HG02970 (cell line): ENCODE results near the gene HTR3B.
"Not testable (repeated sequence)": the region's sequence is repeated elsewhere in the genome, so short reads cannot be mapped to it uniquely, and the experiment has no call there.

ENCODE experiments used
- ATAC-seq: cut with Tn5 transposase; IDR thresholded peaks from one replicate; pipeline ENCODE4 v1.9.1; 2021; ENCODE audit warnings: mild to moderate bottlenecking, moderate library complexity, moderate number of reproducible peaks; ENCODE audit not compliant: unreplicated experiment, low FRiP score

The HTR3B gene

DNA sequence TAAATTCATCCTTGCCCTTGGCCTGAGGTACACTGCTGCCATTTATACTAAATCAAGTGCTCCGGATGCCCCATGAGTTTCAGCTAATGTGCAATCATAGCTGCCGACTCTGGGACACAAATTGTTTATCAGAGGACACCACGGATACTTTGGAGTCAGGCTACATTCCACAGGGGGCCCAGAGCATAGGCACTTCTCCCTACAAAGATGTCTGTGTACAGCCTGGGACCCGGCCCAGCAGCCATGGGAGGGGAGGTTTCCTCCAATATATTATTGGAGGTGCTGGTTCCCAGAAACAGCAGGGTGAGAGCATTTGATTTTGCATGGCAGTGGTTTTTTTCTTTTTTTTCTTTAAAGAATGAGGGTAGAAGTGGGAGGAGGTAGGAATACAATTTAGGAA lies 31.3 kb downstream of the HTR3B start:
- ATAC-seq: no peak

DNA sequence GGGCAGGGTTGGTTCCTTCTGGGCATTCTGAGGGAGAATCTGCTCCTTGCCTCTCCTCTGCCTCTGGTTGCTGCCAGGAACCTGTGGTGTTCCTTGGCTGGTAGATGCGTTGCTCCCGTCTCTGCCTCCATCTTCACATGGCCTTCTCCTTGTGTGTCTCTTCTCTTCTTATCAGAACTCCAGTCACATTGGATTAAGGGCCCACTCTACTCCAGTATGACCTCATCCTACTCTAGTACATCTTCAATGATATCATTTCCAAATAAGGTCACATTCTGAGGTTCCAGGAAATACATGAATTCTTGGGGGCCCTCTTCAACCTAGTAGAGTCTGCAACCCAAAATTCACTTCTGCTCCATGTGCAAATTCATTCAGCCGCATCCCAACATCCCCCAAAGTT lies 33.3 kb downstream of the HTR3B start:
- no peak for ATAC-seq

DNA sequence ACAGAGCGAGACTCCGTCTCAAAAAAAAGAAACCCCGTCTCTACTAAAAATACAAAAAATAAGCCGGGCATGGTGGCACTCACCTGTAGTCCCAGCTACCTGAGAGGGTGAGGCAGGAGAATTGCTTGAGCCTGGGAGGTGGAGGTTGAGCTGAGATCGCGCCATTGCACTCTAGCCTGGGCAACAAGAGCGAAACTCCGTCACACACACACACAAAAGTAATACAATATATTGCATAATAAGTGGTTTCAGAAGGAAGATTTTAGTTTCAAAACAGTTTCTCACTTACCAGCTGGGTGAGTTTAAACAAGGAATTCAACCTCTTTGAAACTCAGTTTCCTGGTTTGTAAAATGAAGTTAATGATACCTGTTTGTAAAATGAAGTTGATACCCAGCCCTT lies 37.7 kb downstream of the HTR3B start:
- ATAC-seq: no peak

DNA sequence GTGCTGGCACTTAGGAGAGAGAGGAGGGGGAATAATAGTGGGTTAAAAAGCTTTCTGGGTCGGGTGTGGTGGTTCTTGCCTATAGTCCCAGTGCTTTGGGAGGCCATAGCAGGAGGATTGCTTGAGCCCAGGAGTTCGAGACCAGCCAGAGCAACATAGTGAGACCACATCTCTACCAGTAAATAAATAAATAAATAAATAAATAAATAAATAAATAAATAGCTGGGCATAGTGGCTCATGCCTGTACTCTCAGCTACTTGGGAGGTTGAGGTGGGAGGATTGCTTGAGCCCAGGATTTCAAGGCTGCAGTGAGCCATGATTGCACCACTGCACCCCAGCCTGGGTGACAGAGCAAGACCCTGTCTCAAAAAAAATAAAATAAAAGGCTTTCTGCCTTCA lies 41.6 kb downstream of the HTR3B start:
- not testable (repeated sequence) for ATAC-seq

DNA sequence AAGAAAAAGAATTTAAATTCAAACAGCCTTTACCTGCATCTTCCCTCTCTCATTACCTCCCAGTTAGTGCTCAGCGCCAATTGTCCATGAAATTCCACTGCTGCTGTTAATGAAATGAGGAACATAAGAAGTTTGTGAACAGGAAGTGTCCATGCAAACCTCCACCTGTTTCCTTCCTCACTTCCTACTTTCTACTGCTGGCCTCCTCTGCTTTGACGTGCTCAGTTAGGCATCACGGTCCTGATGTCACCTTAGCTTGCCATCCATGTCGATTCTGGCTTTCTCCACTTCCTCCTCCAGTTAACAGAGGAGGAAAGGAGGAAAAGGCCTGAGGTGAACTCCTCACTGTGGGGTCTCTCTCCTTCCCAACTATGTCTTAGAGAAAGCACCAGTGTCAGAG lies 43.4 kb downstream of the HTR3B start:
- no peak for ATAC-seq

DNA sequence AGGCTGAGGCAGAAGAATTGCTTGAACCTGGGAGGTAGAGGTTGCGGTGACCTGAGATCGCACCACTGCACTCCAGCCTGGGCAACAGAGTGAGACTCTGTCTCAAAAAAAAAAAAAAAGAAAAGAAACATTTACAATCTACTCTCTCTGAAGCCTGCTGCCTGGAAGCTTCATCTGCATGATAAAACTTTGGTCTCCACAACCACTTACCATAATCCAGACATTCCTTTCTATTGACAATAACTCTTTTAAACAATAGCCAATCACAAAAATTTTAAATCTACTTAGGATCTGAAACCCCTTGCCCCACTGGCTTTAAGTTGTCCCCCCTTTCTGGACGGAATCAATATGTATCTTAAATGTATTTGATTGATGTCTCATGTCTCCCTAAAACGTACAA lies 45.3 kb downstream of the HTR3B start:
- no peak for ATAC-seq

DNA sequence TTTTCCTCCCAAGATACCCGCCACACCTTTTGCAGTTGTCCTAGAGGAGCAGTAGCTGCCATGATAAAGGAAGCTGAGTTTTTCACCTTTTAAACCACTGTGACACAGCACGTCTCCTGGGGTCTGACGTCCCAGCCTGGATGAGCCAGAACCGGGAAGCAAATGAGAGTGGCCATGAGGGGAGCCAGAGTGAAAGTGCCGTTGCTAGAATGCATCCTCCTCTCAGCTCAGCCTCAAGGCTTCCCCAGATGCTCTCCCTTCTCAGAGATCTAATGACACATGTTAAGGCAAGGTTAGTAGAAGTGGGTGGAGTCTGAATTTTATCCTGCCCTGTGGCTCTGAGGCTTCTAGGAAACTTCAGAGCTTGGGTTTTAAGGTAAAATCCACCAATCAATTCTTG lies 46.9 kb downstream of the HTR3B start:
- ATAC-seq: no peak

DNA sequence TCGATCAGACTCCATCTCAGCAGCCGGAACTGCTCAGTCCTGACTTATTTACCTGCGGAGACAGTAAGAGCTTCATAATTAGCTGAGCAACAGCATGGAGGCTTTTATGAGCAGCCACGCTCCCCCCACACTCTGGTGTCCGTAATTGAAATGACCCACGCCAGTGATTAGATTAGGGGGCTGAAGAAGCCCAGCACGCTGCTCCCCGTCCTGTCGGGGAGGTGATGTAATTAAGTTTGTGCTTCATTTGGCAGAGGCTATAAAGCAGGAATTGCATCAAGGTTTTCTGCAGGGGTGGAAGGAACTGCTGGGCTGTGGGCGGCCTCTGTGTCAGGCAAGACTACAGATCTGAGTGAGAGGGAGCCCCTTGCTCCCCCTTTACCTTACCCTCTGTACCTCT lies 47.5 kb downstream of the HTR3B start:
- no peak for ATAC-seq

DNA sequence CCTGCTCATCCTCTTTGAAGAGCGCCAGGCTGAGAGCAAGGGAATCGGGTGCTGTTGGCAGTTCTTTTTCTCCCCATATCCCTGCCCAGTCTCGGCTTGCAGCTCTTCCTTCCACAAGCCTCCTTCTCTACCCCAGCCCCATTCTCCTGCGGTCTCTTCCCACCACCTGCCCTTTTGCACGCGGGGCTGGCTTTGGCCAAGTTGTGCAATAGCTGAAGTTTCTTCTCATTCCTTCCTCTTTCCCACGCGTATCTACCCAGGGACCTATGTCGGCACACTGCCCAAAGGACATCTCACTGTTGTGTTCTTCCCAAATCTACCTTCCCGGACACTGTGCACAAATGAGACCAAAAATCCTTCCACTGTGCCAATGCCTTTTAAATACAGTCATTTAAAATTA lies 48.0 kb downstream of the HTR3B start:
- no peak for ATAC-seq

DNA sequence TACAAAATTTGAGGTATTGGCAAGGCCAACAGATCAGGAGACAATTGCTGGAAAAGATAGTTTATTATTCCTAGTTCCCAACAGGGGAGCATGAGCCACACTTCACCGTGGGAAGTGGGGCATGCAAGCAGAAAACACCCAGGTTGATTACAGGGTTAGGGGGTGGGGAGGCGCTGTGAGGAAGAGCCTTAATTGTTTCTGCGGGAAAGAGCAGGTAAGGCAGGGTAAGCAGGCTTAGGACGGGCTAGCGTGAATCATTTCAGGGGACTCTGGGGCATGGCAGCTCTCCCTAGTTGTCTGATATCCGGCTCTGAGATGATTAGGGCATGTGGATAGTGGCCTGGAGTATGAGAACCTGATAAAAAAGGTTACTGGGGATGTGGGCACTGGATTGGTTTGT lies 49.6 kb downstream of the HTR3B start:
- ATAC-seq: no peak

DNA sequence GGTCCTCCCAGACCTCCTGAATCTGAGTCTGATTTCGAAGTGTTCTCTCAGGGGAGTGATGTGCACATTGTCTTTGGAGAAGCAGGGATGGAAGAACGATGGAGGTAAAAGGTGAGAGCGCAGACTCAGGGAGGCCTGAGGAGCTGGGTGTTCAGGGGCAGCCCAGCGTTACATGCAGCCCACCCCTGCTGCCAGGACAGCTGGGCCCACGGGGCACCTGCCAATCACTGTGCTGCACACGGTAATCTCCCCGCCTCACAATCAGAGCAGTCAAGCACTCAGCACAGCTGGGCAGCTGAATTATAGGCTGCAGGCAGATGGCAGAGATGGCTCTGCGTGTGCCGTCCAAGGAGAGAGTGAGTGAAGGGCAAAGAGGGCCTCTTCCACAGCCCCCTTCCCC lies 52.4 kb downstream of the HTR3B start:
- ATAC-seq: no peak

DNA sequence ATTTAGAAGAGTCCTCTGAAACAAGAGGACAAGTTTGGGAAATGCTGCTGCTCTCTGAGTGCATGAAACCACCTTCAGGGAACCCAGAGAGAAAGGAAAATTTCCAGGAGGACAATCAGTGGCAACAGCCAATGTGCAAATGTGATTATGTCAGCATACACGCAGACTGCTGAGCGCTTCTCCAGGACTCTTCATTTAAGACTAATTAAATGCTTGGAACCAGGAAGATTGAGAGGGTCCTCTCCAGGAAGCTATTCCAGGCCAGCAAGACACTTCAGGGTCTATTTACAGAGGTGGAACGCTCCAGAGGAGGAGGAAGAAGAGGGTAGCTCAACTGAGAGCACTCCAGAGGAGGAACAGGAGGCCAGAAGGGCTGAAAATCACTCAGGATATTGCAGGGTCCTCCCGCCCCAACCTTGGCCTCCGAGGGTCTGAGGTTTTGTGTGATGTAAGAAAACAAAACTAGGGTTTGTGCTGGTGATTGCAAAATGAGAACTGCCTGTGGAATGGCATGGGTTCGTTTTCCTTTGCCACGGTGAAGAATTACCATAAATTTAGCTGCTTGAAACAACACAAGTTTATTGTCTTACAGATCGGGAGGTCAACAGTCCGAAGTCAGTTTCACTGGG lies 56.2 kb downstream of the HTR3B start:
- ATAC-seq: no peak

DNA sequence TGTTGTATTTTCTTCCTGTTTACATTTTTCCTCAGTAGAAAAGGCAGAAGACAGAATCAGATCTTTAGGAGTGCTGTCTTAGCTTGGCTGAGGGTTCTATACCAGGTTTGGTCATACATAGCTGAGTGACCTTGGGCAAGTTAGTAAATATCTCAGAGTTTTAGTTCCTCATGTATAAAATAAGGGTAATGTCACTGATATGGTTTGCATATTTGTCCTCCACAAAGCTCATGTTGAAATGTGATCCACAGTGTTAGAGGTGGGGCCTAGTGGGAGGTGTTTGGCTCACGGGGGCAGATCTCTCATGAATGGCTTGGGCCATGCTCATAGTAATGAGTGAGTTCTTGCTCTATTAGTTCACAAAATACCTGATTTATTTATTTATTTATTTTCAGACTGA lies 62.8 kb downstream of the HTR3B start:
- no peak for ATAC-seq

DNA sequence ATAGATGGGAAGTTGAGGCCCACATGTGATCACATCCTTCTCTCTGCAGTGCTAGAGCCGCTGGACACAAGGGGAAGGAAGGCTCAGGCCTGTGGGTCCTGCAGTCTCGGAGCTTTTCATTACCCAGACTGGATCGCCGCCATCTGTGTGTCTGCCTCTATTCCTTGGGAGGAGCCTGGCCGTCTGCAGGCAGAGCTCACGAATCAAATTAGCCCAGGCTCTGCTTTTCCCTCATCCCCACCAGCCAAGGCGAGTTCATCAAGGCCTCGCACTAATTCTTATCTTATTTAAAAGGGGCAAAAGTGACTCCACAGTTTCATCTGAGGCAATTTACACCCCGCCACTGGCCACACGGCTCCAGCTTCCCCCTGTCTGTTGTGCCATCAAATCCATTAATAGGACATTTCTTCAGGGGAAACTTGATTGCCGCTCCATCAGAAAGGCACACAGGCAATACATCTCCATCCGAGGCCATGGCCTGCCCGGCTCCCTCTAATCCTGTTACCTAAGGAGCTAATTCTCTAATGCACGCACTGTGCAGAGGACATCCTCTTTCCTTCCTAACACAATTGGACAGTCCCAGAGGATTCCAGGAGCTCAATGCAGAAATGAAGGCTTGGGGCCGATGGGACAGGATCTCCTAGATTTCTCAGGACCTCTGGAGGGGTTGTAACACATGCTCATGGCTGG lies 67.1 kb downstream of the HTR3B start:
- no peak for ATAC-seq

DNA sequence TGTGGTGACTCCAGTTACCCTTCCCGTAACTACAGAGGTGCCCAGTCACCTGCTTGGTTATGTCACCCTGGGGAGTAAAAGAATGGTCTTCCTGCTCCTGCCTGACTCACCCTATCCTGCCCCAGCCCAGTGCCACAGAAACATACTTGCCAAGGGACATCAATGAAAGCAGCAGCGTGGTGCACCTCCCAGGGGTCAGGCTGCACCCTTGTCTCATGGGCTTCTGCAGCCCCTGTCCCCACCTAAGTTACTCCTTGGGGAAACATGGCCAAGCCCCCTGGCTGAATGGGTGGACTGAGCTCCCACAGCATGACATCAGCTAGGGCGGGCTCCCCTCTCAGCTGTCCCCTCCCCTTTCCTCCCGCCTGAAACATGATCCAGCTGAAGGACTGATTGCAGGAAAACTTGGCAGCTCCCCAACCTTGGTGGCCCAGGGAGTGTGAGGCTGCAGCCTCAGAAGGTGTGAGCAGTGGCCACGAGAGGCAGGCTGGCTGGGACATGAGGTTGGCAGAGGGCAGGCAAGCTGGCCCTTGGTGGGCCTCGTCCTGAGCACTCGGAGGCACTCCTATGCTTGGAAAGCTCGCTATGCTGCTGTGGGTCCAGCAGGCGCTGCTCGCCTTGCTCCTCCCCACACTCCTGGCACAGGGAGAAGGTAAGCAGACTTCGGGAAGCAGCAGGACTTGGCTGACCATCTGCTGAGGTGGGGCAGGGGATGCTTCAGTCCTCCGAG lies 70.3 kb downstream of the HTR3B start, which contains the start of gene HTR3A:
HTR3A (plus strand) TSS at position 368 of the 730 bp plus-strand sequence; CDS start at position 586, 218 bp downstream.
- no peak for ATAC-seq

DNA sequence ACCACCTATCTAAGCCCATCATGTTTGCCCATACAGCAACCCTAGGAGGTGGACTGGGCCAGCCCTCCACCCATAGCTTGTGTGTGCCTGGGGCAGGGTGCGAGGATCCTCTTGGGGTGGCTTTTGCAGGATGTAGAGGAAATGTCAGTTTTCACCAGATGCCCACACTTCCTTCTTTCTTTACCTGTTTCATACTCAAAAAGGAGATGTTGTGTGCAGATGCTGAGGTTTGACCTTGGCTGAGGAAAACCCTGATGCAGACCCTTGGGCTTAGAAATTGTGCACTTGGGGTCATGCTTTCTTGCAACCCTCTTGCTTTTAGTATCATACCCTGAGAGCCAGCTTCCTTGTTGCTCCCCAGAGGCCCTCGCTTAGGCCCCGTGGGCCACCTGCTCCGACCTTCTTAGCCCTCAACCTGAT lies 72.5 kb downstream of the HTR3B start:
- no peak for ATAC-seq

DNA sequence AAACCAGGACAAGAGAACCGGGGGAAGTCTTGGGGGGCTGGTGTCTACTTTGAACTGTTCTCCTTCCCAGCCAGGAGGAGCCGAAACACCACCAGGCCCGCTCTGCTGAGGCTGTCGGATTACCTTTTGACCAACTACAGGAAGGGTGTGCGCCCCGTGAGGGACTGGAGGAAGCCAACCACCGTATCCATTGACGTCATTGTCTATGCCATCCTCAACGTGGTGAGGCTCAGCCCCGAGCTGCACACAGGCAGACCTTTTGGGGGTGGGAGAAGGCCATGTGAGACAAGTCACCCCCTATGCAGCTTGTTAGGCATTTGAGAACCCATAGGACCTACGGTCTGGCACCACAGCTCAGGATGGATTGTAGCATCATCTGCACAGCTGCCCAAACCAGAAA lies 73.1 kb downstream of the HTR3B start:
- no peak for ATAC-seq

DNA sequence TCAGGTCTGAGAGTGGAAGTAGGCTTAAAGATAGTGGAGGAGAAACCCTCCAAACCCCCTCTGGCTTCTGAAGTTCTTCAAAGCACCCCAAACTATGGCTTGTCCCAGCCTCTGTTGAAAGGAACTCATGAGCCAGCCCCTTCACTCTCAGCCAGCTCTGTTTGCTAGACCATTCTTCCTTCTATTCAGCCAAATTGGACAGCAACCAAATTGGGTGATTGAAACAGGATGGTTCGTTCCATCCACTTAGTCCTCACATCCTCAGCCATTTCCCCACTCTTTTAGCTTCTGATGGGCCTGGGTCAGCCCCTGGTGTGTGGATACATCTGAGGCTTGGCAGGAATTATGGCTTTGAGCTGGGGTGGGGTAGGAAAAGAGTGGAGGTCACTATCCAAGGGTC lies 74.8 kb downstream of the HTR3B start:
- no peak for ATAC-seq

DNA sequence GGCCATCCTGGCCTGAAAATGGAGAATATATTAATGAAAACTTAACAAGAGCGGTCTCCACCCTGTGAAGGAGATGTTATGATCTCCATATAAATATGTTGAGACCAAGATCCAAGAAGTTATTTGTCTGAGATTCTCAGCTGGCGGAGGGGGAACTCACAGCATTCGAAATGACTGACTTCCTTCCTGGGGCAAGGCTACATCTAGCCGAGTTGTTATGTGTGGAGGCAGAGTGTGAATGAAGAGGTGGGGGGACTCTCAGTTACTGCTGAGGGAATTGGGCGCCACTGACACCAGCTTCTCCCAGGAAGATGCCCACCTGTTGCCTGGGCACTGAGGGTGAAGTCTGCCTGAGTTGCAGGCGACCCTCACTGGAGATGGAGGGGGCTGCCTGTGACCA lies 76.2 kb downstream of the HTR3B start:
- ATAC-seq: no peak

DNA sequence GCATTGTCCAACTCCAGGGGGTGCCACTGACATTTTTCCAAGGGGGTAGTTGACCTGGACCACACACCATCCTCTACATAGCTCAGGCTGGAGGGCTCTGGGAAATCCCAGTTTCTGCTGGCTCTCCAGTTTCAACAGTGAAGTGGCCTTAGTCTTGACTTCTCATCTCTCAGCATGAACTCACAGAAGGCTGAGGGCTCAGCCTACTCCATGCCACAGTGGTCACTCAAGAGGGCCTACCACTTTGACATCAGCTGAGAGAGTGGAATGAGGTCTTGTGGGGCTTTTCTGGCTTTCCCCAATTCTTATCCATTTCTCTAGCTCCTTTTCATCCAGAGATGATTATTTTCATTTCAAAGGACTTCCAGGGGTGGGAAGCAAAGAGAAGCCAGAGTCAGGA lies 77.7 kb downstream of the HTR3B start:
- ATAC-seq: no peak

DNA sequence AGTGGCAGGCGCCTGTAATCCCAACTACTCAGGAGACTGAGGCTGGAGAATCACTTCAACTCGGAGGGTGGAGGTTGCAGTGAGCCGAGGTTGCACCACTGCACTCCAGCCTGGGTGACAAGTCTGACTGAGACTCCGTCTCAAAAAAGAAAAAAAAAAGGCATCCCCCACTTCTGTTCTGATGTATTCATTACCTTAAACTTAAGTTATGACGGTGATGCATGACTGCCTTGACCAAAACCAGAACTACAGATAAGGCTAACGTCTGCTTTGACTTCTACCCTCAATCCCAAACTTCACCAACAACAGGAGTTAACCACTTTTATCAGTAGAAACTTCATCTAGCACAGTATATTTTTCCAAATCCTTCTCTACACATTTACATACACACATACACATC lies 80.2 kb downstream of the HTR3B start:
- no peak for ATAC-seq

DNA sequence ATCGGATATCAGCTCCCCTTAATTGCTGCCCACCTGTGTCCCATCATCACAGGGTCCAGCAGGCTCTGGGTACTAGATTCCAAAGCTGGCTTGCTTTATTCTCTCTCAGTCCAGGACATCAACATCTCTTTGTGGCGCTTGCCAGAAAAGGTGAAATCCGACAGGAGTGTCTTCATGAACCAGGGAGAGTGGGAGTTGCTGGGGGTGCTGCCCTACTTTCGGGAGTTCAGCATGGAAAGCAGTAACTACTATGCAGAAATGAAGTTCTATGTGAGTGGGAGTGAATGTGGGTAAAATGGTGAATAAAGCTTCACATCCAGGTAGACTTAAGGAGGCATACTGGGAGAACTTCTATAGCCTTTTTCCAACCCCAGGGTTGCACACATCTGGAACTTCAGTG lies 81.3 kb downstream of the HTR3B start:
- ATAC-seq: no peak
